DND-41 (cell line): ENCODE measurements around the gene GPR6.
A peak's percentile ranks its signal among the peaks of the same experiment; 100 is the strongest.

Experiments used
- ATAC-seq: fragments of 200-7000 bp; cut with Tn5 transposase; 3 replicates; pipeline ENCODE4 v1.9.1; 2021; ENCODE audit warnings: low read depth; ENCODE audit not compliant: insufficient read depth
- DNase-seq: peaks from one replicate; pipeline ENCODE4 v3.0.0-alpha.2; 2020
- H2AFZ ChIP-seq: 2 replicates; pipeline ENCODE4 v1.6.0; 2012; ENCODE audit warnings: low read depth, low read length
- H3K27ac ChIP-seq: 2 replicates; pipeline ENCODE4 v1.5.1; 2012; ENCODE audit warnings: low read length, inconsistent platforms
- H3K27me3 ChIP-seq: fragments of 200-600 bp; sonication (generic); 2 replicates; pipeline ENCODE4 v1.6.0; 2012; ENCODE audit warnings: low read length, mild to moderate bottlenecking, inconsistent platforms; ENCODE audit not compliant: insufficient read depth, poor library complexity
- H3K36me3 ChIP-seq: 2 replicates; pipeline ENCODE4 v1.5.1; 2012; ENCODE audit warnings: low read length, inconsistent platforms; ENCODE audit not compliant: insufficient read depth
- H3K4me1 ChIP-seq: 2 replicates; pipeline ENCODE4 v1.5.1; 2012; ENCODE audit warnings: mild to moderate bottlenecking, low read length; ENCODE audit not compliant: insufficient read depth
- H3K4me2 ChIP-seq: 2 replicates; pipeline ENCODE4 v1.6.0; 2012; ENCODE audit warnings: mild to moderate bottlenecking, moderate library complexity, low read length, inconsistent platforms; ENCODE audit not compliant: insufficient read depth
- H3K4me3 ChIP-seq, 2 experiments: fragments of 200-600 bp in 1 of 2; shearing (Covaris generic) in 1 of 2; 2 replicates each; pipeline ENCODE4 v1.5.1; 2012 to 2016; ENCODE audit warnings: inconsistent platforms in 2 of 2, low read length in 2 of 2, mild to moderate bottlenecking in 2 of 2, low read depth in 1 of 2, moderate library complexity in 1 of 2
- H3K79me2 ChIP-seq: 2 replicates; pipeline ENCODE4 v1.6.0; 2012; ENCODE audit warnings: low read length, inconsistent platforms; ENCODE audit not compliant: insufficient read depth
- H3K9ac ChIP-seq: 2 replicates; pipeline ENCODE4 v1.6.0; 2012; ENCODE audit warnings: low read depth, mild to moderate bottlenecking, inconsistent platforms, low read length, moderate library complexity
- H3K9me3 ChIP-seq: 2 replicates; pipeline ENCODE4 v1.5.1; 2012; ENCODE audit warnings: low read length, moderate library complexity, mild to moderate bottlenecking, inconsistent platforms; ENCODE audit not compliant: insufficient read depth, severe bottlenecking
- H4K20me1 ChIP-seq: 2 replicates; pipeline ENCODE4 v1.6.0; 2012; ENCODE audit warnings: low read length; ENCODE audit not compliant: insufficient read depth
- EZH2 ChIP-seq: IDR thresholded peaks from 3 replicates; pipeline ENCODE4 v1.6.1; 2012; ENCODE audit warnings: borderline replicate concordance, low read depth, mild to moderate bottlenecking, moderate library complexity, low read length, inconsistent platforms; ENCODE audit not compliant: severe bottlenecking
- TF ChIP-seq, protein P1 (sequence below): IDR thresholded peaks from 2 replicates; pipeline ENCODE4 v1.5.1; 2012; ENCODE audit warnings: borderline replicate concordance, low read length, moderate library complexity, mild to moderate bottlenecking; ENCODE audit not compliant: poor library complexity, severe bottlenecking; ENCODE audit errors: extremely low read depth

GPR6 gene

DNA sequence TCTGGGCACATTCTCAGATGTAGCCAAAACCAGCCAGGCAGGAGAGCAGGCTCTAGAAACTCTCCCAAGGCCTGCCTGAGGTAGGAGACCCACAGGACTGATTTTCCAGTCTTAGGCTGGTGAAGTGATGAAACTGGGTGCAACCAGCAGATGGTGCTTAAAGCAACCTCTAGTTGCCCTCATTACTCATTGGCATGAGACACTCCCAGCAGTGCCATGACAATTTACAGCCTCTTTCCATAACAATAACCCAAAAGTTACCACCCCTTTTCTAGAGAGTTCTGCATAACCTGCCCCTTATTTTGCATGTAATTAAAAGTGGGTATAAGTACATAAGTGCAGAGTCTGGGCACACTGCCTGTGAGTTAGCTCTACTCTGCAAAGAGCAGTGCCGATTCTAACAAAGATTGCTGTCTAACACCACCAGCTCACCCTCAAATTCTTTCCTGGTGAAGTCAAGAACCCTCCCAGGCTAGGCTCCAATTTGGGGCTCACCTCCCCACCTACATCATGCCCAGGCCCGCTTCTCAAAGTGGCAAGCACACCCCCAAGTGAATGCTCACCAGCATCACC, 14.4 kb upstream of the GPR6 start:
- Histone ChIP-seq H3K4me2 (no peak overlapping the region), H3K27me3 (no peaks in the 10 kb centered on the region), H3K36me3 (no peaks in the 10 kb centered on the region), H4K20me1 (no peaks in the 10 kb centered on the region), H3K9ac (no peak overlapping the region), H2AFZ (no peak overlapping the region), H3K79me2 (no peaks in the 10 kb centered on the region), H3K4me3 (no peak overlapping the region), H3K9me3 (peaks cover 2% of the 10 kb centered on the region), H3K27ac (no peak overlapping the region), H3K4me1 (no peaks in the 10 kb centered on the region)
- ATAC-seq (no peak), DNase-seq (no peak)
- TF ChIP-seq EZH2 = no peak
- TF ChIP-seq, protein P1, sequence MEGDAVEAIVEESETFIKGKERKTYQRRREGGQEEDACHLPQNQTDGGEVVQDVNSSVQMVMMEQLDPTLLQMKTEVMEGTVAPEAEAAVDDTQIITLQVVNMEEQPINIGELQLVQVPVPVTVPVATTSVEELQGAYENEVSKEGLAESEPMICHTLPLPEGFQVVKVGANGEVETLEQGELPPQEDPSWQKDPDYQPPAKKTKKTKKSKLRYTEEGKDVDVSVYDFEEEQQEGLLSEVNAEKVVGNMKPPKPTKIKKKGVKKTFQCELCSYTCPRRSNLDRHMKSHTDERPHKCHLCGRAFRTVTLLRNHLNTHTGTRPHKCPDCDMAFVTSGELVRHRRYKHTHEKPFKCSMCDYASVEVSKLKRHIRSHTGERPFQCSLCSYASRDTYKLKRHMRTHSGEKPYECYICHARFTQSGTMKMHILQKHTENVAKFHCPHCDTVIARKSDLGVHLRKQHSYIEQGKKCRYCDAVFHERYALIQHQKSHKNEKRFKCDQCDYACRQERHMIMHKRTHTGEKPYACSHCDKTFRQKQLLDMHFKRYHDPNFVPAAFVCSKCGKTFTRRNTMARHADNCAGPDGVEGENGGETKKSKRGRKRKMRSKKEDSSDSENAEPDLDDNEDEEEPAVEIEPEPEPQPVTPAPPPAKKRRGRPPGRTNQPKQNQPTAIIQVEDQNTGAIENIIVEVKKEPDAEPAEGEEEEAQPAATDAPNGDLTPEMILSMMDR = peak; percentile 8

DNA sequence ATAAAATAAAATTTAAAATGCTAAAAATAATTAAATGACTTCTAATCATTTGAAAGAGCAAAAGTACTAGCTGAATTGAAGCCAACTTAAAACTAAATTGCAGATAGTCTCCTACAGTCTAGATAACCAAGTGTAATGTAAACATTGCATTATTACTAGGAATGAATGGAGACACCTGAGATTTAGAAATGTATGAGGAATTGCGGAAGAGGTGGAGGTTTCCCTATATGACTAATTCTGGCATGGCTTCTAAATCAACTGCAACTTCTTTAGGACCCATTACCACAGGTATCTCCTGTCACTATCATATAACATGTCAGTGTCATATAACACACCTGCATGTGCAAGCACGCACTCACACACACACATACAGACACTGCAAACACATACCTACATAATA, 13.2 kb upstream of the GPR6 start:
- H3K27me3 ChIP-seq = no peaks in the 10 kb centered on the region
- no peaks in the 10 kb centered on the region for H3K79me2 ChIP-seq
- peaks cover 2% of the 10 kb centered on the region for H3K9me3 ChIP-seq
- no peak overlapping the region for H3K4me2 ChIP-seq
- no peak overlapping the region for H3K9ac ChIP-seq
- DNase-seq (no peak), ATAC-seq (no peak)
- no peak overlapping the region for H2AFZ ChIP-seq
- no peaks in the 10 kb centered on the region for H3K36me3 ChIP-seq
- H3K4me3 ChIP-seq = no peak overlapping the region
- H3K27ac ChIP-seq = no peak overlapping the region
- no peak for TF ChIP-seq EZH2
- TF ChIP-seq, protein P1 = no peak
- H4K20me1 ChIP-seq = no peaks in the 10 kb centered on the region
- H3K4me1 ChIP-seq = no peaks in the 10 kb centered on the region

DNA sequence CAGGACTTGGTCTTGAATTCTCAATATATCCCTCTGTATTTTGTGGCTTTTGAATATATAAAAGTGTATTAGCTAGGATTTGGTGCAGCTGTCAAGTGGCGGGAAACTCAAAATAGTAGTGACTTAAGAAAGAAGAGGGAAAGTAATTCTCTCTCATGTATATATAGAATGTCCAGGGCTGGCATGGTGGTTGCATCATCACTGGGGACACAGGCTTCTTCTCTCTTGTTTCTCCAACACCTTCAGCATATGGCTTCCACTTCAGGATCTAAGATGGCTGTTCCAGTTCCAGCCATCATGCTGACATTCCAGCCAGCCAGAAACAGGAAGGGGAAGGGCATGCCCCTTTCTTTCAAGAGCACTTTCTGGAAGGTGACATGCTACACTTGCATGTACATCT, 11.8 kb upstream of the GPR6 start:
- Histone ChIP-seq H3K4me2 (no peak overlapping the region), H2AFZ (no peak overlapping the region), H3K9me3 (peaks cover 2% of the 10 kb centered on the region), H3K36me3 (no peaks in the 10 kb centered on the region), H4K20me1 (no peaks in the 10 kb centered on the region), H3K79me2 (no peaks in the 10 kb centered on the region), H3K4me3 (no peak overlapping the region), H3K27me3 (no peaks in the 10 kb centered on the region), H3K9ac (no peak overlapping the region), H3K4me1 (no peaks in the 10 kb centered on the region), H3K27ac (no peak overlapping the region)
- TF ChIP-seq, protein P1 = no peak
- no peak for TF ChIP-seq EZH2
- ATAC-seq (no peak), DNase-seq (no peak)

DNA sequence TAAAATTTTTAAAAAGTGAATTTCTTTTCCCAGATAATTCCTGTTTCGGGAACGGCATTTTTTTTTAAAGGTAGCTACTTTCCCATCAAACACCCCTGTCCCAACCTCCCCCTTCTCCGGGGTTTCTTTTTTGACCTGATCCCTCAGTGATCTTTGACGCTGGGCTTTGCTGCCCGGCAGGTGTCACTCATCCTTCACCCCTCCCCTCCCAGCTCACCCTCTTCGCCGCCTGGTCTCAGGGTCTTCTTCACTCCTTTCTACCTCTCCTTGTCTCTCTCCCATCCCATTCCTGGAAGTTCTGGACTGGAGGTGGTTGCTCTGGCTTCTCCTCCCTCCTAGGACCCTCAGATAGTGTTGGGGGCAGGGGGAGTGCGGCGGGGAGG, 329 bp upstream of the GPR6 start:
- no peaks in the 10 kb centered on the region for H3K9me3 ChIP-seq
- no peak for DNase-seq
- no peak overlapping the region for H3K27ac ChIP-seq
- H4K20me1 ChIP-seq = 0 out of 2 replicates have a peak, but pooled peaks cover 2% of the 10 kb centered on the region
- no peaks in the 10 kb centered on the region for H3K4me1 ChIP-seq
- no peak for TF ChIP-seq EZH2
- TF ChIP-seq, protein P1 = no peak
- no peak overlapping the region for H3K9ac ChIP-seq
- H3K27me3 ChIP-seq = no peaks in the 10 kb centered on the region
- no peak for ATAC-seq
- no peak overlapping the region for H2AFZ ChIP-seq
- no peaks in the 10 kb centered on the region for H3K79me2 ChIP-seq
- H3K36me3 ChIP-seq = no peaks in the 10 kb centered on the region
- H3K4me2 ChIP-seq = no peak overlapping the region
- H3K4me3 ChIP-seq = no peak overlapping the region
